B cell (primary cell): ENCODE data around the gene GFAP. TPM values are rescaled to one million over a fixed set of nuclear protein-coding genes. Genes with fewer than 3 reads are reported as not detected.

Source experiments
- ATAC-seq: fragments of 200-7000 bp; cut with Tn5 transposase; one replicate; pipeline ENCODE4 v1.10.0; 2021; ENCODE audit warnings: low read depth, mild to moderate bottlenecking, moderate number of reproducible peaks, moderate library complexity
- CTCF ChIA-PET: fragments of 350-600 bp; sonication (Branson Sonifier 250); formaldehyde crosslinking; loops from one replicate; lab custom pipeline; 2021; ENCODE audit warnings: antibody characterized with exemption, inconsistent platforms; lab: Charles Lee
- POLR2A ChIA-PET: fragments of 350-600 bp; sonication (Branson Sonifier 250); formaldehyde crosslinking; loops from one replicate; lab custom pipeline; 2021; ENCODE audit warnings: antibody characterized with exemption; lab: Charles Lee
- DNase-seq: peaks from one replicate; pipeline ENCODE4 v3.0.0; 2013
- H2AFZ ChIP-seq: 2 replicates; pipeline ENCODE4 v1.6.1; 2012; ENCODE audit warnings: mild to moderate bottlenecking, low read depth, low read length; ENCODE audit not compliant: insufficient read depth, poor library complexity, severe bottlenecking
- H3K27ac ChIP-seq, 2 donors: 1 replicate in 1 of 2; 2 replicates in 1 of 2; pipeline ENCODE4 v1.5.1; 2012 to 2013; ENCODE audit warnings: low read length in 2 of 2, mild to moderate bottlenecking in 2 of 2, moderate library complexity in 1 of 2
- H3K27me3 ChIP-seq, 4 experiments: fragments of 200-600 bp in 1 of 4; sonication (generic) in 1 of 4; replicated peaks in 1 of 4; 1 replicate in 2 of 4; 2 replicates in 2 of 4; pipeline versions ENCODE4 v1.6.1 to v1.7.0; 2013 to 2016; ENCODE audit warnings: low read length in 3 of 4, mild to moderate bottlenecking in 2 of 4, mixed read lengths in 1 of 4, moderate library complexity in 1 of 4; ENCODE audit not compliant: insufficient read depth in 4 of 4, control insufficient read depth in 3 of 4; ENCODE audit errors: control extremely low read depth in 1 of 4
- H3K36me3 ChIP-seq, 2 experiments: replicated peaks in 1 of 2; 1 replicate in 1 of 2; 2 replicates in 1 of 2; pipeline versions ENCODE4 v1.6.1 to v1.7.1; 2013; ENCODE audit warnings: low read length in 1 of 2; ENCODE audit not compliant: insufficient read depth in 2 of 2, control insufficient read depth in 1 of 2; ENCODE audit errors: control extremely low read depth in 1 of 2, extremely low read depth in 1 of 2
- H3K4me1 ChIP-seq, 2 donors: fragments of 200-600 bp in 1 of 2; sonication (generic) in 1 of 2; 1 replicate in 1 of 2; 2 replicates in 1 of 2; pipeline versions ENCODE4 v1.5.1 to v1.6.1; 2013 to 2017; ENCODE audit warnings: low read length in 2 of 2; ENCODE audit not compliant: control insufficient read depth in 2 of 2, insufficient read depth in 2 of 2
- H3K4me2 ChIP-seq: replicated peaks from 2 replicates; pipeline ENCODE3; 2012; ENCODE audit warnings: mild to moderate bottlenecking, low read depth, low read length; ENCODE audit not compliant: poor library complexity, severe bottlenecking
- H3K4me3 ChIP-seq, 5 experiments: fragments of 200-600 bp in 1 of 5; sonication (generic) in 1 of 5; 1 replicate in 3 of 5; 2 replicates in 2 of 5; pipeline versions ENCODE4 v1.5.1 to v1.7.0; 2011 to 2016; ENCODE audit warnings: low read length in 4 of 5, mild to moderate bottlenecking in 4 of 5, low read depth in 2 of 5, control low read depth in 1 of 5, moderate library complexity in 1 of 5; ENCODE audit not compliant: insufficient read depth in 1 of 5; ENCODE audit errors: control extremely low read depth in 1 of 5, extremely low read depth in 1 of 5
- H3K79me2 ChIP-seq: fragments of 200-600 bp; sonication (generic); one replicate; pipeline ENCODE4 v1.6.0; 2016; ENCODE audit warnings: low read length; ENCODE audit not compliant: control insufficient read depth, insufficient read depth
- H3K9ac ChIP-seq: fragments of 200-600 bp; sonication (generic); 2 replicates; pipeline ENCODE4 v1.6.1; 2017; ENCODE audit warnings: mild to moderate bottlenecking, low read length, moderate library complexity
- H3K9me3 ChIP-seq, 3 donors: one replicate each; pipeline versions ENCODE4 v1.6.1 to v1.7.1; 2013; ENCODE audit warnings: low read length in 2 of 3; ENCODE audit not compliant: control insufficient read depth in 2 of 3, insufficient read depth in 1 of 3; ENCODE audit errors: control extremely low read depth in 1 of 3
- H4K20me1 ChIP-seq: 2 replicates; pipeline ENCODE4 v1.6.0; 2012; ENCODE audit warnings: mild to moderate bottlenecking, low read length; ENCODE audit not compliant: insufficient read depth, control insufficient read depth, poor library complexity, severe bottlenecking
- H3K27ac Mint-ChIP-seq: one replicate; pipeline ENCODE4 v1.8.0; 2021; ENCODE audit warnings: mixed read lengths
- H3K27me3 Mint-ChIP-seq: one replicate; pipeline ENCODE4 v1.8.0; 2021; ENCODE audit warnings: mixed read lengths
- H3K4me1 Mint-ChIP-seq: one replicate; pipeline ENCODE4 v1.8.0; 2021; ENCODE audit warnings: mixed read lengths
- H3K4me3 Mint-ChIP-seq: one replicate; pipeline ENCODE4 v1.8.0; 2021; ENCODE audit warnings: mixed read lengths
- H3K9me3 Mint-ChIP-seq: one replicate; pipeline ENCODE4 v1.8.0; 2022; ENCODE audit warnings: mixed read lengths; ENCODE audit not compliant: insufficient read depth
- CTCF ChIP-seq: fragments of 200-600 bp; IDR thresholded peaks from one replicate; pipeline ENCODE4 v1.8.0; 2022; ENCODE audit warnings: antibody characterized with exemption, mild to moderate bottlenecking
- EZH2 ChIP-seq: IDR thresholded peaks from 2 replicates; pipeline ENCODE4 v1.6.1; 2012; ENCODE audit warnings: borderline replicate concordance, low read depth, mild to moderate bottlenecking, moderate library complexity, low read length; ENCODE audit not compliant: insufficient read depth, poor library complexity, severe bottlenecking
- WGBS: methylation state at CpG from one replicate; pipeline ENCODE4 v1.1.5; 2013; ENCODE audit warnings: missing lambda C conversion rate; ENCODE audit not compliant: insufficient coverage; 5-methylcytosine and 5-hydroxymethylcytosine counted together
- intact Hi-C: fragments of 100-400 bp; cut with micrococcal nuclease; formaldehyde crosslinking; loops from one replicate; pipeline ENCODE4 v1.10.0; 2022
- polyA plus RNA-seq: library from polyadenylated mRNA; depleted of rRNA; stranded (reverse); fragments of >200 nt; gene quantifications from 2 replicates; pipeline ENCODE4 v1.2.3, GENCODE V29; 2012
- total RNA-seq, 2 donors: library from RNA; stranded (reverse); fragments of 120-200 nt in 1 of 2; gene quantifications; 1 replicate in 1 of 2; 2 replicates in 1 of 2; pipeline versions ENCODE4 v1.2.3 to v1.2.4, GENCODE V29; 2013 to 2022

GFAP gene
- total and polyA plus RNA-seq, 2 donors (not counting 1 experiment from before 2014, with no cell fraction given): not detected

GRCh38 chr17:44914148-44914547, 1.2 kb downstream of the GFAP start:
- ChIA-PET POLR2A (no interaction called here), CTCF (no interaction called here)
- Mint-ChIP-seq H3K4me3 (no peak overlapping the region), H3K27me3 (peaks cover 33% of the 10 kb centered on the region), H3K4me1 (peaks cover 16% of the 10 kb centered on the region), H3K9me3 (no peaks in the 10 kb centered on the region), H3K27ac (no peak overlapping the region)
- Histone ChIP-seq H3K36me3 (no peaks in the 10 kb centered on the region), H3K9me3 (peaks cover 0 to 7% (median 0%) of the 10 kb centered on the region in 3 donors), H3K27me3 (peaks cover 0 to 35% (median 8%) of the 10 kb centered on the region in 4 experiments), H3K4me1 (peaks cover 9 to 13% of the 10 kb centered on the region in 2 donors), H3K4me3 (no peak overlapping the region), H3K9ac (no peak overlapping the region), H2AFZ (no peak overlapping the region), H3K27ac (no peak overlapping the region), H4K20me1 (no peaks in the 10 kb centered on the region), H3K4me2 (no peak overlapping the region), H3K79me2 (no peaks in the 10 kb centered on the region)
- ATAC-seq (no peak), DNase-seq (no peak)
- intact Hi-C loops: no loop called here
- 53% methylated on average over 4 of the region's 4 CpGs for WGBS
- no peak for TF ChIP-seq CTCF

DNA sequence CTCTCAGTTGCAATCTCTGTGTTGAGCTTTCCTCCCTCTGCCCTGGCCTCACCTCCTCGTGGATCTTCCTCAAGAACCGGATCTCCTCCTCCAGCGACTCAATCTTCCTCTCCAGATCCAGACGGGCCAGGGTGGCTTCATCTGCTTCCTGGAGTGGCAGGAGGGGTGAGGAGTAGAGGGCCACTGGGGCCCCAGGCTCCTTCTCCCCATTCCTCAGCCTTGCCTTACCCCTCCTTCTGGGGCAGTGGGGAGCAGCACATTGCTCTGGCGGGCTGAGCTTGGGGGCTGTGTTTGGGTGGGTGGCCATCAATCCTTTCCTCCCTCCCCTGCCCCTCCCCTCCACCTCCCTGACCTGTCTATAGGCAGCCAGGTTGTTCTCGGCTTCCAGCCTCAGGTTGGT, 1.6 kb downstream of the GFAP start:
- Mint-ChIP-seq H3K4me3 (no peak overlapping the region), H3K9me3 (no peaks in the 10 kb centered on the region), H3K4me1 (peaks cover 16% of the 10 kb centered on the region), H3K27me3 (peaks cover 35% of the 10 kb centered on the region), H3K27ac (no peak overlapping the region)
- intact Hi-C loops: no loop called here
- H3K4me1 ChIP-seq: peaks cover 9 to 13% of the 10 kb centered on the region in 2 donors
- H3K27me3 ChIP-seq: peaks cover 0 to 35% (median 8%) of the 10 kb centered on the region in 4 experiments
- H4K20me1 ChIP-seq: no peaks in the 10 kb centered on the region
- no peaks in the 10 kb centered on the region for H3K36me3 ChIP-seq
- no CpG with 5 or more reads among the region's 6 CpGs for WGBS
- POLR2A ChIA-PET: no interaction called here
- H3K4me2 ChIP-seq: no peak overlapping the region
- peaks cover 0 to 7% (median 0%) of the 10 kb centered on the region in 3 donors for H3K9me3 ChIP-seq
- H3K9ac ChIP-seq: no peak overlapping the region
- no peak overlapping the region for H3K4me3 ChIP-seq
- CTCF ChIA-PET: interaction anchor here (1.2 kb wide), 1 partner anchor 185 kb away, joined by 5 read pairs; no protein-coding TSS in a partner anchor
- DNase-seq (no peak), ATAC-seq (no peak)
- H3K79me2 ChIP-seq: no peaks in the 10 kb centered on the region
- TF ChIP-seq CTCF (no peak), EZH2 (no peak)
- no peak overlapping the region for H3K27ac ChIP-seq
- H2AFZ ChIP-seq: peak overlapping the region; percentile 41
